ENCODE measurements around the gene SIGLEC11.

- no peak for TF ChIP-seq CTCF (IDR thresholded peaks at IDR 0.05)
- no peak for TF ChIP-seq POLR2A (IDR thresholded peaks at IDR 0.05)
Observed at GRCh38 chr19:49930483-49931011, 30.4 kb downstream of the SIGLEC11 start.
